Measurements from ENCODE around the gene MALRD1.
A peak's percentile ranks its signal among the peaks of the same experiment; 100 is the strongest.

Gene MALRD1

DNA sequence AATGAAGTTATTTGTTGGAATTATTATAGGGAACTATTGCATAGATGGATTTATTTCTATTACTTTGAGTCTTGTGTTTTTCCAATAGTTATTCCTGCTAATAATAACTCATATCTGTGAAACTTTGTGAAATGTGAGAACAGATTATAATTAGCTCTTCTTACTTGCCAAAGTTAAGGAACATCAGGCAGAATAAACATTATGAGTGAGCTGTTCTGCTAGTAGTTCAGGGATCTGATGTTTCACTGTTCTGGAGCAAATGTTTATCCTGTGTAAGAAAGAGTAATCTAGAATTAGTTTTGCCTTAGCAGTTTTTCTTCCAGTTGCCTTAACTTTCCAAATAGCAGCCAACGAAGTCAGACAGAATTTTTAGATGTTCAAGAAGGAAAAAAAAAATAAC, 522.4 kb downstream of the MALRD1 start:
- DNase-seq (ENCODE audit: low read depth in 2 of 2) = no peak

DNA sequence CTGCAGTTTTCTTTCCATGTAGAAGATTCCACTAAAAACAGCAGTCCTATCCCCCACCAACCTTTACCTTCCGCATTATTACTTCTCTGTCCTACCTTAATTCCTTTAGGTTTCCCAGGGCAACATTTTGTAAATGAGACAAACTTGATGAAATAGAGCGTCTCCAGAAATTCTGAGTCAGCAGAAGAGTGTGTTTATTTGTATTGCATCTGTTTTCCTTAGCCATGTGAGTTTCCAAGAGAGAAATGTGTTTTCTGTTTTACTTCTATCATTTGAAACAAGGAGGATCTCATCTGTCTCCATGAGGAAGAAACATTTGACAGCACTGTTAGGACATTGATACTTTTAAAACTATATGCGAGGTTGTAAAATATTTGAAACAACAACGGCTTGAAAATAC, 523.5 kb downstream of the MALRD1 start:
- no peak for DNase-seq (ENCODE audit: low read depth in 2 of 2)

DNA sequence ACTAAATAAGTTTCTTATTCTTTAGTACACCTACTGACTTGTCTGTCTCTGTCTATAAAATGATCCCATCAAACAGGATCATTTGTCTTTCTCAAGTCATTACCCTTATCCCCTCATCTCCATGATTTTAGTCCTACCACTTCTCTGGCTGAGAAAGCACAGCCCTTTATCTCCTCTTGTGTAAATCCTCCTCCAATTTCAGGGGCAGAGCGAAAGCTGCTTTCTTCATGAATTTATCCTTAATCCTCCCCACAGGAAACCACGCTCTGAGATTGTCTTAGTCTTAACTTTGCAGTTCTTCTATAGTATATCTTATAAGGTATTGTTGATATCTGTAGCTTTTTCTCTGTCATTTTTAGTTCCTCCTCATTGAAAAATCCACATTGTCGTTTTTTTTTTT, 528.0 kb downstream of the MALRD1 start:
- DNase-seq (ENCODE audit: low read depth in 2 of 2) = no peak

DNA sequence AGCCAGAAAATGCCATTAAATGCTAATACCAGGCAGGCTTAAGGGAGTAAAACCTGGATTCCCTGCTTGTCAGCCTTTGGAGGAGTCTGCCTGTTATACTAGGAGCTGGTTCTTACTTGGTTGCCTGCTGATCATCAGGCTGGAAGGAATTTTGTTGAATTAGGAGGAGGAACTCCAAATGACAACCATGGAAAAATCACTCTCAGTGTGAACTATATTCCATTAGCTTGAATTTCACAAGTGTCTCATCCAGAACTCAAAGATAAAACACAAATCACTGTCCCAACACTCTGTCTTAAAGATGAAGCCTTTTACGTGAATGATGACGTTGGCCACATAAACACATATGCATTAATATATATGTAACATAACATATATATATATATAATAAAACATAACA, 528.8 kb downstream of the MALRD1 start:
- no peak for DNase-seq (ENCODE audit: low read depth in 2 of 2)

DNA sequence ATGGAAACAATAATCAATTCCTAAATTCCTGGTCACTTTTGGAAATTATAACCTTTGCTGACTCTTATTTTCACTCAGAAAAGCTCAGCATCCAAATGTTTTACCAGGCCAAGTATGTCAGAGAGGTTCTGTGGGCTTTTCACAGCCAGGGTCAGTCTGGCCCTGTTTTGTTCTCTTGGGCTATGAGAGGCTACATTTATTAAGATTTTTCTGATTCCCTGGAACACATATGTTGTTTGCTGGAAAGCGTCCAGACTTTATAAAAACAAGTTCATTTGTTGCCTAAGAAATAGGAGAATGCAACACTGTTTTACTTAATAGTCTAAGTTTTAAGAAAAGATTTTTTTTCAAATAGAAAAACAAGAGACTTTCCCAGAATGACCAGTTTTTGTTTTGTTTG, 529.2 kb downstream of the MALRD1 start:
- no peak for DNase-seq (ENCODE audit: low read depth in 2 of 2)

DNA sequence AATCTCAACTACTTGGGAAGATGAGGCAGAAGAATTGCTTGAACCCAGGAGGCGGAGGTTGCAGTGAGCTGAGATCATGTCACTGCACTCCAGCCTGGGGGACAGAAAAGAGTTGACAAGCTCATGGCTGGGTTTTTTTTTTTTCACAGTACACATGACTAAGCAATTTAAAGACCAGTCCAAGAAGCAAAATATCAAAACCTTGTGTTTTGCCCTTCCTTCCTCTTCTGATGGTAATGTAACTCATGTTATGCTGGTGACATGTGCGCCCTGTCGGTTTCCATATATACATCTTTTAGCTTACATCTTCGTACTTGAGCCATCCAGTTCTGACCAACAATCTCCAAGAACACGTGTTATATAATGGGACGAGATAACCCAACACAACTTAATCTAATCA, 530.0 kb downstream of the MALRD1 start:
- no peak for DNase-seq (ENCODE audit: low read depth in 2 of 2)

DNA sequence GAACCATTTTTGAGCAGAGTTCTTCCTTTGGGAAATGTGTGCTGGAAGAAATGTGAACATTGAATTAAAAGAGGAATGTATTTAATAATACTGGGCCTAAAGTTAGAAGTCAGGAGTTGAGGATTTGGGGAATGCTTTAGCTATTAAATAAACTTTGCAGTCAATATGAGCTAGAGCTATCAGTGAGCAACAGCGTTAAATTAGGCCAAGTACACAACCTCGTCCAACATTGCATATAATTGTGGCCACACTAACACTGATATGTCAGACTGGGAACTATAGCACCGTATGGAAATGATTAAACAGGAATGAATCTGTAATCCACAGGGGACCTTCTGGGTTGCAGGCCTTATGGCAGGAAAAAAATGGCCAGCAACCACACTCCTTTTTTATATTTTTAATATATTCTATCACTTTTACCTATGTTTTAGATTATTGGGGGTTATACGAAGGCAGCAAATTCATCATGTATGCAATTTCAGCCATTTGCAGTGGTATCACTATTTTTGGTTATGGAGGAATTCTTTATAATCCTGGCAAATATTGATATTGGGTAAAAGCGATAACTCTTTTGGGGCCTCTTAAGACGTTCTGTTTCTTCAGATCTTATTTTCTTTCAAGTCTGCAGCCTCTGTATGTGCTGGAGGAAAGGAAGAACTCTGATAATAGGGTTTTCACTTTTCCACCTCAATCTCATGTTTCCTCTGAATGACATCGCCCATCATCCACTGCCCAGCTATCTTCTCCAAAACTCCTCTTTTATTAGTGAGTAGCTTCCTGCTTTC, 531.4 kb downstream of the MALRD1 start:
- peak; percentile 52 to 61 for DNase-seq (ENCODE audit: low read depth in 2 of 2)

DNA sequence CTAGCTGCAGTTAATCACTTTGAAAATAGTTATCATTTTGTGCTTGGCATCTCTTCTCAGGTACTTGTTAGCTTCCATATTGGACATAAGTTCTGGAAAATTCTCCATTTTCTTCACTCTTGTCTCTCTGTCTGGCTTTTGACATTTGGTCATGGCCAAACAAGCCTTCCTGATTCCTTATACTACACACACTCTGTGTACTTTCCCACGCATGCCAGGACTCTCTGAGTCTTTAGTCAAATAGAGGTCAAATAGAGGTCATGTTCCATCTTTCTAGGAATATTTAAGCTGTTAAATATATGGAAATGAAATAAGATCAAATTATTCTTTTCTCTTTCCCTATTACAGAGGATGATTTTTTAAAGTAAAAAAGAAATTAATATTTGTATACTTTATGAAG, 532.1 kb downstream of the MALRD1 start:
- DNase-seq (ENCODE audit: low read depth in 2 of 2) = no peak

DNA sequence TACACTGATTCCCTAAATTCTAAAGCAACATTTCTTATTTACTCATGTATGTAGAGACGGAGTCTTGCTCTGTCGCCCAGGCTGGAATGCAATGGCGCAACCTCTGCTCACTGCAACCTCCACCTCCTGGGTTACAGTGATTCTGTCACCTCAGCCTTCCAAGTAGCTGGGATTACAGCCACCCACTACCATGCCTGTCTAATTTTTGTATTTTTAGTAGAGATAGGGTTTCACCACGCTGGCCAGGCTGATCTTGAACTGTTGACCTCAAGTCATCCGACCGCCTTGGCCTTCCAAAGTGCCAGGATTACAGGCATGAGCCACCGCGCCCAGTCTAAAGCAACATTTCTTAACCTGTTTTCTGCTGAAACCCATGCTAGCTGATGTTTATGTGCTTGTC, 540.0 kb downstream of the MALRD1 start:
- DNase-seq (ENCODE audit: low read depth in 2 of 2) = no peak

DNA sequence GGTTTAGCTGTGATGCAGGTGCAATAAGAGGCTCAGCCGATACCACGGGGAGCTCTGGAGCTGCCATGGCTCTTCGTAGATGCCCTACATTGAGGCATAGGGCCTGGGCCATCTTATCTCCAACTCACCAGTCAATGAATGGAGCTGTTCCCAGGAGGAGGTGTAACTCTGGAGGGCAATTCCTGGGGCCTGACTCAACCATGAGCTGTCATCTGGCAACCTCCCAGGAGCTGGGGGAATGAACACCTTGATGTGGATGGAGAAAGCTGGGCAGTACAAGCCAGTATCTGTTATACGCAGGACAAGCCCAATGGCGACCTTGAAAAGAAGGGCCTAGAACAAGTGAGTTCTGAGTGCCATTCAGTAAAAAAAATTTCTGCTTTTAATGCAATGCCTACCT, 543.7 kb downstream of the MALRD1 start:
- DNase-seq (ENCODE audit: low read depth in 2 of 2) = no peak

DNA sequence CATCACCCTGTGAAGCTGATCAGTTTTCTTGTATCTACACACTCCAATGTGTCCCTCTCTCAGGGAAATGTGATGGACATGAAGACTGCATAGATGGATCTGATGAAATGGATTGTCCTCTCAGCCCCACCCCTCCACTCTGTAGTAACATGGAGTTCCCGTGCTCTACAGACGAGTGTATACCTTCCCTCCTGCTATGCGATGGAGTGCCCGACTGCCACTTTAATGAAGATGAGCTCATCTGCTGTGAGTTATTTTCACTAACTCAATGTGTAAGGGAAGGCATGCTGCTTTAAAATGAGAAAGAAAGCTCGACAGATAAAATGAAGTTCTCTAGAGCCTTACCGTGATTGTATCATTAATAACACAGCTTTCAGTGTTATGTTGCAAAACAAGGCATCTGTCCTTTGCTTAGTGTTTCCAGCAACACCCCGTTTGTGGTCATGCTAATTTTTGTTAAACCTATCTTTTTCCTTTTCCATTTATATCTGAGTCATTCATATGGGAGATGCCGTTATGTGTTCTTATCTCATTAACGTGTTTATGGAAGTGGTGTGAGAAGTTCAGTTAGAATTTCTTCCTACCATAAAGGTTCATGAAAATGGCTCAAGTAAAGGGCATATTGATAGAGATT, 546.7 kb downstream of the MALRD1 start:
- DNase-seq (ENCODE audit: low read depth in 2 of 2) = no peak

DNA sequence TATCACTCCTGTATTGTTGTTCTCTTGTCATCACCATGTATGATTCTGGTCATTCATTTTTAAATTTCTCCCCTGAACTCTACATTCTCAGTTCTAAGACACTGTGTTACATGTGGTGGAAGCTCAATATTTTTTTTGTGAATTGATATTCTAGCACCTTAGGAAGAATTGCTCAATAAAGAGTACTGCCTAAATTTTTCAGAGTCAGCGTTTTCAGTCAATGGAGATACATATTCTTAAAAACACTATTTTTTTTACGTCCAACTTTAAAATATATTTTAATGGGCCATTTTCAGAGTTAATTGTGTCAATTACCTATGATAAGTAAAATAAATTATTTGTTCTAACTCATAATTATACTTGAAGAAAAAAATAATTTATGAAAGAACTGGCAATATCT, 557.2 kb downstream of the MALRD1 start:
- no peak for DNase-seq (ENCODE audit: low read depth in 2 of 2)

DNA sequence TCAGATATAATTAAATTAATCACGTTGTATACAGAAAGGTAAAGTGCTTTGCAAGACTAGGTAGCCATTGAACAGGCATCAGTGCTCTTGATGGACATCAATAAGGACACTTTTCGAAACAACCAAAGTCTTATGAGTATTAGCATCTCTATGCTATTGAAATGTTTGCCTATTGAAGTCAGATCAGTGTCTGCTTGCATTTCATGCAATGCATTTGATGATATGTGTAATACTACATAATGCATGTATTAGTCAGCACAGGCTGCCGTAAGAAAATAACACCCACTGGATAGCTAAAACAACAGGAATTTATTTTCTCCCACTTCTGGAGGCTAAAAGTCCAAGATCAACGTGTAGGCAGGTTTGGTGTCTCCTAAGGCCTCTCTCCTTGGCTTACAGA, 558.4 kb downstream of the MALRD1 start:
- DNase-seq (ENCODE audit: low read depth in 2 of 2) = no peak

DNA sequence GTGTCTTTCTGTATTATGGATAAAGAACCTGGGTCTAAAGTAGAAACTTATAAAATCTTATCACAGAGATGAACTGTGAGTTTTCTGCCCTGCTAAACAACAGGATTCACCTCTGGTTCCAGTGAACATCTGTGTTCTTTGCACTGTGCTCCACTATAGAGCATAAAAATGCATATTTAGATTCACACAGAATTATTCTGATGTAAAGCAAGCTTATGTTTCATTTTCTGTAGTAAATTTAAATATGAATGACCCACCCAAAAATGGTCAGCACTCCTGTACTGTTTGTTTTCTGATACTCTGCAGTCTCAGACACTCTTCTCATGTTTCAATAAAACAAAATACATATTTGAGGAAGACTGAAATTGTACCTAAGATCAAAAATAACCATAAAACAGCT, 563.2 kb downstream of the MALRD1 start:
- DNase-seq (ENCODE audit: low read depth in 2 of 2) = no peak

DNA sequence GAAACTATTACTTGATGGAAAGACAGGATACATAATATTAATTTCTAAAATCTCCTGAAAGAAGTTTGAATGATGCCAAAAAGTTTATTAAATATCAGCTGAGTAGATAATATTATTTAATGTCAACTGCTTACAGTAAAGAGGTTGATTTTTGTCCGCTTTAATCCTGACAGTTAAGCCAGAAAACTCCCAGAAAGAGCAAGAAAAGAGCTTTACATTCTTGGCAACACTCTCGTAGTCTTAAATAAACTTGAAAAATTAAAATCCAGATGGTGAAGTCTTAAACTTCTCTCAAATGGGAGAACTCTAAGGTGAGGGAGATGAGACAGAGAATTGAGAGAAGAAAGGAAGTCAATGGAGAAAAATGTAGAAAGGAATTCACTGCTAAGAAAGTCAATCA, 568.4 kb downstream of the MALRD1 start:
- no peak for DNase-seq (ENCODE audit: low read depth in 2 of 2)

DNA sequence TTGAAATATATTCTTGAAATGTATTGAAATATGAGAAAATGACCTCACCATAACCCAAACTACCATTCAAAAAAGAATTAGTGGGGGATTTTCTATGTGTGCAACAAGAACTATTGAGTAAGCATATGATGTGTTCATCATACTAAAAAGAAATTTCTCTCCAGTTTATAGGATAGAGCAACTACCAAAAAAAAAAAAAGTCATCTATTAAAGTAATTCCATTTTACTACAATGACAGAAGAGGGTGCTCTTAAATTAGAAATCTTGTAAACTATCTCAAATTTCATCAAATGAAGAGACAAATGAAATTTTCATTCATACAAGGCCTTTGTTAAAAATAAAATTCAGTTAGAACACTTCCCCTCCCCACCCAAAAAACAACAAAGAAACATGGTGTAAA, 572.2 kb downstream of the MALRD1 start:
- DNase-seq (ENCODE audit: low read depth in 2 of 2) = no peak

DNA sequence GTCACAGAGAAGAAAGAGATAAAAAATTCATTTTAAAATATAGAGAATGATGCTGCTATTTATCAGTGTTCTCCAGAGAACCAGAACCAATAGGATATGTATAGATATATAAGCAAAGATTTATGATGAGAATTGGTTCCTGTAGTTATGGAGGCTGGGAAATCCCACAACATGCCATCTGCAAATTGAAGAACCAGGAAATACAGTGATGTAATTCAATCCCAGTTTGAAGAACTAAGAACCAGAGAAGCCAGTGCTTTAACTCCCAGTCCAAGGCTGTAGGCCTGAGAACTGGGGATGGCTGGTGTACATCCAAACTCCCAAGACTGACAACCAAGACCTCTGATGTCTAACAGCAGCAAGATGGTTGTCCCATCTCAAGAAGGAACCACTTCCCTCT, 574.7 kb downstream of the MALRD1 start:
- DNase-seq (ENCODE audit: low read depth in 2 of 2) = no peak

DNA sequence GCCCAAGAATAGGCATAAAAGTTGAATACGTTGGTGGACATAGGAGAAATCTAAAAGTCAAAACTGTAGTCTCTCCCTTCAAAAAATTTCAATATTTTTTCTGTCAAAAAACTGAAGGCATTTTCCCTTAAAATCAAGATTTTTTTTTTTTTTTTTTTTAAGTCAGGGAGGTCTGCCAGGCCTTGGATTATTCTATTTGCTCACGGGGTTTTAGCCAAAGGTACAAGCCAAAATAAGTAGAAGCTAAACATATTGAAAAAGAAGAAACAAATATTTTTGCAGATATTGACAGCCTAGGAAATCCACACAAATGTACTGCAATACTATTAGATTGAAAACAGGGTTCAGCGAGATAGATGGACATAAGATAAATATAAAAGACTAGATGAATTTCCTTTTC, 577.6 kb downstream of the MALRD1 start:
- DNase-seq (ENCODE audit: low read depth in 2 of 2) = no peak

DNA sequence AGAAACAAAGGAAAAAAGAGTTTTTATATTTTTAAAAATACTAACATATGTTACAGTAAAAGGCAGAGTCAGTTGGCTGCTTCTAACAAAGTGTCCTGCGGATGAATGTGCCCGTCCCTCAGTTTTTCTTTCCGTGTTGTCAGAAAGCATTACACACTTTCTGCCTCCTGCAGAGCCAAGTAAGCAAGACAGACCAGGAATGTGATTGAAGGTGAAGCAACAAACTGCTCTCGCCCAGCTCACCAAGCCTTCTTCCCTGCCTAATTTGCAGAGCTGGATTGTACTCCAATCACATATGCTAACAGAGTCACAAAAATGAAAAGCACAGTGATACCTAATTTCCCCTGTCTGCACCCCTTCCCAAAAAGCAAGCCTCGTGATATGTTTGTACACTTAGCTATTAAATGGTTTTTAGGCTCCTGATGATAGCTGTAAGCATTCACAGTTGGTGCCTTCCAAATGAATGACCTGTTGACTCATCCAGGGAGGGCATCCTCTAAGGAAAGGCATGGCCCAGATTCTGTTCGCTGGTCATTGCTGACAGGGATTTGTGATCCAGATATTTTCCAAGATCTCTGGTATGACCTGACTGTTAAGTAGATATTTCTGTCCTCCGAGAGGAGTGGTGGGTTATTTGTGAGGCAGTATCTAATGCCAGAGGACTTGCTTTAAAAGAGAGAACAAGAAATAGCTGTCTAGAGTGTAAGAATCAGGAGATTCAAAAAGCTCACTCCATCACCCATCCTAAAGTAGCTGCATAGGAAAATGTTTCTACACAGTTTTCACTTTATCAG, 580.4 kb downstream of the MALRD1 start:
- no peak for DNase-seq (ENCODE audit: low read depth in 2 of 2)

DNA sequence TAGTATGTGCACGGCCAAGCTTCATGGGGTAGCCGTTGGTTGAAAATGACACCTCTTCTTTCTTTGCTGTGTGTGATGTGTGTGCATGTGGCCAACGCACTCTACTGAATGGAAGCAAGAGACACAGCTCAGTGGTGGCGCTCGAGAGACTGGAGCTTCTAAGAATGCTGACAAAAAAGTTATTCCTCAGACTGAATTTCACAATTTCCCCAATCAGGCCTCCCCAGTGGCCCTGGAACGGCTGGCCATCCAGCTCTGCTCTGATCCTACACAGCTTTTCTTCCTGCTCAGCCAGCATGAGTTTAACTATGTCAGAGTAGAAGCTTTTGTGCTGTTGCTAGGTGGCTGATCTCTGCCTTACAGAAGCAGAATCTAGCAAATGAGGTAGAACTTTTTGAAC, 581.0 kb downstream of the MALRD1 start:
- peak in 1 of 2 experiments; percentile 4 for DNase-seq (ENCODE audit: low read depth in 2 of 2)

DNA sequence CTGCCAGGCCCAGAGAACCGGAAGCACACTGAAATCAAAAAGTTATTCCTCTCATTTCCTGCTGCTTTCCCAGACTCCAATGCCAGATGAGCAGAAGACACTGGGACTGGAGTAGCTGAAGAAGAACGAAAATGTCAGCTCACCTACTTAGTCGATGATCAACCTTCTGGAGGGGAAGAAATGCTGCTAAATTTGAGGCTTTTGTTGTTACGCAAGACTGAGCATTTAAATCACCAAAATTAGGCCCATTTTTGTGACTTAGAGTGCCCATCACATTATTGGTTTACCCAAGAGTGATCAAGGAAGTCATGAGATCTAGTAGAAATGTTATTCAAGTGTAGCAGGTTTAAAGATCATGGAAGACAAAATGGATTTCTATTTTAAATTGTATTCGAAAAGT, 585.6 kb downstream of the MALRD1 start:
- no peak for DNase-seq (ENCODE audit: low read depth in 2 of 2)

DNA sequence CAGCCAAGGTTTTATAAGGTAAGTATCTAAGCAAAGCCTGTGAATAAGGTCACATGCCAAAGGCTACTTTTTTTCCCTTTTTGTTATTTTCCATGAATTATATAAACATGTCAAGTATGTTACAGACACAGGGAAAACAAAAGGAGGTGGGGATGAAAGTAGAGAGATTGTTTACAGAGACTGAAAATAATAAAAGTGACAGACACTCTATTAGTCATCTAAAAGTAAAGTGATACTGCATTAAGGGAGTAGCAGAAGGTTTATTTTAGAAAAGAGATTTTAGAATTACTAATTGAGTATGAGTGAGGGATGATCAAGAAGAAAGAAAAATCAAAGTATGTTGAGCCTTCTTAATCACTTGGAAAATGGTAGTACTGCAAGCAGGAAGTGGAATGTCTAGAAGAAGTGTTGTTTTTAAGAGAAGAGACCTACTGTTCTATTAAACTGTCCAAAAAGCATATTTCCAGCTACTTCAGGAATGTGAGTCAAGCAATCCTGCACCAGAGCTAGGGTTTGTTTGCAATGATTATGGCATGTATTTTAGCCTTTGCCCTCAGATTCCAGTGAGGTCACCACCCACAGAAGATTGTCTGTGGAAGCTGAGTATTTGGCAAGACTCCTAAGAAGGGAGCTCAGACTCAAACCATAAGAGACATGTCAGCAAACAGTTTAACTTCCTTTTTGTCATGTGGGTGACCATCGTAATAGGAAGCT, 589.7 kb downstream of the MALRD1 start:
- peak; percentile 63 to 73 for DNase-seq (ENCODE audit: low read depth in 2 of 2)

Measured in fibroblast of skin of left quadriceps (primary cell).